Breast epithelium (tissue), 4 donors: Measurements from ENCODE around the gene TBC1D14. TPM values are rescaled to one million over a fixed set of nuclear protein-coding genes. Genes with fewer than 3 reads are reported as not detected.

Experiments used
- DNase-seq, 2 donors: peaks; one replicate each; pipeline ENCODE4 v3.0.0-alpha.2; 2019; ENCODE audit warnings: low spot score in 2 of 2
- H3K27ac ChIP-seq, 2 donors: fragments of 200-600 bp; sonication (generic) in 1 of 2; one replicate each; pipeline ENCODE4 v1.5.1; 2016 to 2019; ENCODE audit warnings: mild to moderate bottlenecking in 1 of 2
- H3K27me3 ChIP-seq, 2 donors: fragments of 200-600 bp; sonication (generic) in 1 of 2; one replicate each; pipeline versions ENCODE4 v1.5.1 to v1.6.0; 2017 to 2019; ENCODE audit warnings: control low read depth in 1 of 2, mild to moderate bottlenecking in 1 of 2
- H3K36me3 ChIP-seq: fragments of 200-600 bp; one replicate; pipeline ENCODE4 v1.5.1; 2019
- H3K4me1 ChIP-seq, 2 donors: fragments of 200-600 bp; sonication (generic); one replicate each; pipeline ENCODE4 v1.5.1; 2016 to 2019; ENCODE audit warnings: control low read depth in 1 of 2
- H3K4me3 ChIP-seq, 3 donors: fragments of 200-600 bp; sonication (generic); 1 replicate in 2 of 3; 2 replicates in 1 of 3; pipeline ENCODE4 v1.5.1; 2016 to 2019; ENCODE audit warnings: mild to moderate bottlenecking in 3 of 3, moderate library complexity in 2 of 3
- H3K9me3 ChIP-seq, 2 donors: fragments of 200-600 bp; sonication (generic) in 1 of 2; one replicate each; pipeline ENCODE4 v1.5.1; 2016 to 2019; ENCODE audit warnings: control low read depth in 1 of 2
- POLR2A ChIP-seq: fragments of 450-650 bp; IDR thresholded peaks from one replicate; pipeline ENCODE4 v1.6.1; 2016; ENCODE audit warnings: antibody characterized with exemption, mild to moderate bottlenecking, moderate library complexity
- POLR2AphosphoS5 ChIP-seq, 3 donors: sonication (generic); formaldehyde crosslinking; IDR thresholded peaks; one replicate each; pipeline ENCODE4 v1.6.1; 2017; ENCODE audit warnings: antibody characterized with exemption in 3 of 3
- intact Hi-C: fragments of 100-400 bp; cut with DNase I; formaldehyde crosslinking; loops from one replicate; pipeline ENCODE4 v1.15.1; 2023; ENCODE audit warnings: low total_unique reads
- total RNA-seq, 3 donors: library from RNA; depleted of rRNA; stranded (reverse); fragments of >200 nt; gene quantifications; one replicate each; pipeline ENCODE4 v1.1.0, GENCODE V29; 2016
- TF ChIP-seq, protein P1 (sequence below), 3 donors: fragments of 450-650 bp; IDR thresholded peaks; one replicate each; pipeline ENCODE4 v1.5.1; 2016 to 2017; ENCODE audit warnings: antibody characterized with exemption in 3 of 3, mild to moderate bottlenecking in 3 of 3, moderate library complexity in 3 of 3

The TBC1D14 gene
- total RNA-seq, 3 donors from 2014 or later = 48.5 to 57.3 (median 48.7) TPM

DNA sequence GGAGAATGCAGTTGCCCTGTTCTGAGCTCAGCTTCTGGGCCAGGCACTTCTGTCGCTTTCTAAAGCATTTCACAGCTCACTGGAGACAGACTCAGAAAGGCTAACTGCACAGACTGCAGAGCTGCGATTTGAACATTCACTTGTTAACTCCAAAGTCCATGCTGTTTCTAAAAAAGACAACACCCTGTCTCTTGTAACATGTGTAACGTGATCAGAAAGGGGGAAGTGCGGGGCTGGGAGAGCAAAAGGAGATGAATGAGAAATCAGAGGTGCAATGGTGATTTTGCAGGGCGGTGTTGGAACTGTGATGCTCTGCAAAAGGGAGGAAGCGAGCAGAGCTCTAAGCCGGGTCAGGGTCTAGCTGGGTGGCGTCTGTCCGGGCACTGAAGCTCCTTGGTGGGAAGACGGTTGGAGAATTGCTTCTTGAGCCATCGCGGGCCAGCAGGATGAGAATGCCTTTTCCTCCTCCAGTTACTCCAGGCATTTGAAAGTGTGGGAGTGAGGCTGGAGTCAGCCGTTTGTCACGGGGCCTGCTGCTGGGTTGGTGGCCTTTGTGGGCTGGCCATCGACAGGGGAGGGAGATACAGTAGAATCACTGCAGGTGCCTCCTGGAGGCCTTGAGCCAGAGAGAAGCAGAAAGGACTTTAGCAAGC is 20.3 kb downstream of the TBC1D14 start:
- Histone ChIP-seq H3K4me3 (peak overlapping the region in 1 of 3 donors; percentile 13), H3K27ac (peak overlapping the region in 1 of 2 donors; percentile 50), H3K27me3 (no peaks in the 10 kb centered on the region), H3K36me3 (no peaks in the 10 kb centered on the region), H3K9me3 (no peaks in the 10 kb centered on the region), H3K4me1 (no peaks in the 10 kb centered on the region)
- TF ChIP-seq POLR2AphosphoS5 (IDR thresholded peaks at IDR 0.05) (no peak), POLR2A (no peak)
- TF ChIP-seq, protein P1, sequence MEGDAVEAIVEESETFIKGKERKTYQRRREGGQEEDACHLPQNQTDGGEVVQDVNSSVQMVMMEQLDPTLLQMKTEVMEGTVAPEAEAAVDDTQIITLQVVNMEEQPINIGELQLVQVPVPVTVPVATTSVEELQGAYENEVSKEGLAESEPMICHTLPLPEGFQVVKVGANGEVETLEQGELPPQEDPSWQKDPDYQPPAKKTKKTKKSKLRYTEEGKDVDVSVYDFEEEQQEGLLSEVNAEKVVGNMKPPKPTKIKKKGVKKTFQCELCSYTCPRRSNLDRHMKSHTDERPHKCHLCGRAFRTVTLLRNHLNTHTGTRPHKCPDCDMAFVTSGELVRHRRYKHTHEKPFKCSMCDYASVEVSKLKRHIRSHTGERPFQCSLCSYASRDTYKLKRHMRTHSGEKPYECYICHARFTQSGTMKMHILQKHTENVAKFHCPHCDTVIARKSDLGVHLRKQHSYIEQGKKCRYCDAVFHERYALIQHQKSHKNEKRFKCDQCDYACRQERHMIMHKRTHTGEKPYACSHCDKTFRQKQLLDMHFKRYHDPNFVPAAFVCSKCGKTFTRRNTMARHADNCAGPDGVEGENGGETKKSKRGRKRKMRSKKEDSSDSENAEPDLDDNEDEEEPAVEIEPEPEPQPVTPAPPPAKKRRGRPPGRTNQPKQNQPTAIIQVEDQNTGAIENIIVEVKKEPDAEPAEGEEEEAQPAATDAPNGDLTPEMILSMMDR (IDR thresholded peaks at IDR 0.05) = no peak
- intact Hi-C loops = no loop called here
- DNase-seq = no peak

GRCh38 chr4:6932475-6932874 is 22.8 kb downstream of the TBC1D14 start:
- H3K36me3 ChIP-seq = no peaks in the 10 kb centered on the region
- H3K27ac ChIP-seq = no peak overlapping the region
- TF ChIP-seq, protein P1 (IDR thresholded peaks at IDR 0.05) = no peak
- TF ChIP-seq POLR2AphosphoS5 (IDR thresholded peaks at IDR 0.05) = no peak
- DNase-seq = no peak
- H3K4me1 ChIP-seq = no peaks in the 10 kb centered on the region
- intact Hi-C loops = no loop called here
- no peaks in the 10 kb centered on the region for H3K9me3 ChIP-seq
- H3K4me3 ChIP-seq = no peak overlapping the region
- H3K27me3 ChIP-seq = no peaks in the 10 kb centered on the region

DNA sequence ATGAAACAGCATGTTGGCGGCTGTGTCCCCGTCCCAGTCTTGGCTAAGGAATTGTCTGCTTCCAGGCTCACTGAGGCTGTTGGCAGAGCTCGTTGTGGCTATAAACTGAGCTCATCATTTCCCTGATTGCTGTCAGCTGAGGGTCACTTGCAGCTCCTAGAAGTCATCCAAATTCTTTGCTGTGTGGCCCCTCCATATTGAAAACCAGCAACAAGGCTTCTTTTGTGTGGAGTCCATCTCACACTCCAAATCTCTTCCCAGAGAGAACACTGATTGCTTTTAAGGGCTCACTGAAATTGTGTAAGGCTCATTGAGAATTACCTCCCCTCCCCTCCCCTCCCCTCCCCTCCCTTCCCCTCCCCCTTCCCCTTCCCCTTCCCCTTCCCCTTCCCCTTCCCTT is 23.3 kb downstream of the TBC1D14 start:
- Histone ChIP-seq H3K9me3 (no peaks in the 10 kb centered on the region), H3K4me1 (no peaks in the 10 kb centered on the region), H3K27ac (no peak overlapping the region), H3K4me3 (no peak overlapping the region), H3K36me3 (no peaks in the 10 kb centered on the region), H3K27me3 (no peaks in the 10 kb centered on the region)
- intact Hi-C loops = no loop called here
- TF ChIP-seq POLR2A (no peak), POLR2AphosphoS5 (IDR thresholded peaks at IDR 0.05) (no peak)
- TF ChIP-seq, protein P1 (IDR thresholded peaks at IDR 0.05) = no peak
- DNase-seq = no peak

DNA sequence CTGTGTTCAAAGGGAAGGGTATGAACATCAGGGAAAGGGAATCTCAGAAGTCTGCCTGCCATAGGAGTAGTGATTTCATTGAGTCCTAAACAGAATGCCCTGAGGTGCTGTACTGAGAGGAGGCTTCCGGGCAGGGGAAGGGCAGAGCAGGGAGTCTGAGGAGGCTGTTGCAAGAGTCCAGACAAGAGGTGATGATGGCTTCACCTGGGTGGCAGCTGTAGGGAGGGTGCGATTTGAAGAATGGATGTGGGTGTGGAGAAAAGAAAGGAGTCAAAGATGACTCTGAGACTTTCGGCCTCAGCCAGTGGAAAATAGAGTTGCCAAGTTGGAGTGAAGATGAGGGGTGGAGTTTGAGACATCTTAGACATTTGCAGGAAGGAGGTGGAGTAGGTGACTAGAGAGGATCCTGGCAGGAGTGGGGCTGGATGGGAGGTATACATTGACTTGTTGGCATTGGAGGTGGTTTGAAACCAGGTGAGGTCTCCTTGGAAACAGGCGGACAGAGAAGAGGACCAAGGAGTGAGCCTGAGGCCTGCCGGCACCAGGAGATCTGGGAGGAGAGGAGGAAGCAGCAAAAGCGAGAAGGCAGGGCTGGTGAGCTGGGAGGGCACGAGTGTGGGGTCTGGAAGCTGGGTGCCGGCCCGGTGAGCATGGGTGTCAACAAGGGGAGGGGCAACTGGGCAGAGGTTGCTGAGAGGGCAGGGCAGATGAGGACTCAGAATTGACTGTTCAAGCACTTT is 24.2 kb downstream of the TBC1D14 start:
- Histone ChIP-seq H3K9me3 (no peaks in the 10 kb centered on the region), H3K36me3 (no peaks in the 10 kb centered on the region), H3K4me1 (no peaks in the 10 kb centered on the region), H3K4me3 (no peak overlapping the region), H3K27ac (no peak overlapping the region), H3K27me3 (no peaks in the 10 kb centered on the region)
- intact Hi-C loops = no loop called here
- no peak for DNase-seq
- TF ChIP-seq POLR2AphosphoS5 (IDR thresholded peaks at IDR 0.05) = no peak
- no peak for TF ChIP-seq POLR2A
- TF ChIP-seq, protein P1 (IDR thresholded peaks at IDR 0.05) = no peak

DNA sequence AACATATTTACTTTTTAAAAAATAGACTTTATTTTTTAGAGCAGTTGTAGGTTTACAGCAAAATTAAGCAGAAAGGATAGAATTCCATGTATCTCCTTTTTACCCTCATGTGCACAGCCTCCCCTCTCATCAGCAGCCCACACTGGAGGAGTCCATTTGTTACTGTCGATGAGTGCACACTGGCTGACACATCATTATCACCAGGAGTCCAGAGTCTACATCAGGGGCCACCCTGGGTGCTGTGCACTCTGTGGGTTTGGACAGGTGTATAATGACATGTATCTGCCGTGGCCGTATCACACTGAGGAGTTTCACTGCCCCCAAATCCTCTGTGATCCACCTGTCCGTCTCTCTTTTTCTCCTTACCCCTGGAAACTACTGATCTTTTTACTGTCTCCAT is 26.3 kb downstream of the TBC1D14 start:
- no peak for DNase-seq
- no peaks in the 10 kb centered on the region for H3K27me3 ChIP-seq
- H3K4me3 ChIP-seq = no peak overlapping the region
- H3K9me3 ChIP-seq = no peaks in the 10 kb centered on the region
- H3K4me1 ChIP-seq = no peaks in the 10 kb centered on the region
- H3K27ac ChIP-seq = no peak overlapping the region
- no peak for TF ChIP-seq POLR2AphosphoS5 (IDR thresholded peaks at IDR 0.05)
- TF ChIP-seq, protein P1 (IDR thresholded peaks at IDR 0.05) = no peak
- no peak for TF ChIP-seq POLR2A
- intact Hi-C loops = no loop called here
- H3K36me3 ChIP-seq = no peaks in the 10 kb centered on the region
